B cell (primary cell): Measurements from ENCODE around the gene DHRS1. TPM values are rescaled to one million over a fixed set of nuclear protein-coding genes. Genes with fewer than 3 reads are reported as not detected.

ENCODE experiments used
- ATAC-seq: fragments of 200-7000 bp; cut with Tn5 transposase; one replicate; pipeline ENCODE4 v1.10.0; 2021; ENCODE audit warnings: low read depth, mild to moderate bottlenecking, moderate number of reproducible peaks, moderate library complexity
- CTCF ChIA-PET: fragments of 350-600 bp; sonication (Branson Sonifier 250); formaldehyde crosslinking; loops from one replicate; lab custom pipeline; 2021; ENCODE audit warnings: antibody characterized with exemption, inconsistent platforms; lab: Charles Lee
- POLR2A ChIA-PET: fragments of 350-600 bp; sonication (Branson Sonifier 250); formaldehyde crosslinking; loops from one replicate; lab custom pipeline; 2021; ENCODE audit warnings: antibody characterized with exemption; lab: Charles Lee
- DNase-seq: peaks from one replicate; pipeline ENCODE4 v3.0.0; 2013
- H2AFZ ChIP-seq: 2 replicates; pipeline ENCODE4 v1.6.1; 2012; ENCODE audit warnings: mild to moderate bottlenecking, low read depth, low read length; ENCODE audit not compliant: insufficient read depth, poor library complexity, severe bottlenecking
- H3K27ac ChIP-seq, 2 donors: 1 replicate in 1 of 2; 2 replicates in 1 of 2; pipeline ENCODE4 v1.5.1; 2012 to 2013; ENCODE audit warnings: low read length in 2 of 2, mild to moderate bottlenecking in 2 of 2, moderate library complexity in 1 of 2
- H3K27me3 ChIP-seq, 4 experiments: fragments of 200-600 bp in 1 of 4; sonication (generic) in 1 of 4; replicated peaks in 1 of 4; 1 replicate in 2 of 4; 2 replicates in 2 of 4; pipeline versions ENCODE4 v1.6.1 to v1.7.0; 2013 to 2016; ENCODE audit warnings: low read length in 3 of 4, mild to moderate bottlenecking in 2 of 4, mixed read lengths in 1 of 4, moderate library complexity in 1 of 4; ENCODE audit not compliant: insufficient read depth in 4 of 4, control insufficient read depth in 3 of 4; ENCODE audit errors: control extremely low read depth in 1 of 4
- H3K36me3 ChIP-seq, 2 experiments: replicated peaks in 1 of 2; 1 replicate in 1 of 2; 2 replicates in 1 of 2; pipeline versions ENCODE4 v1.6.1 to v1.7.1; 2013; ENCODE audit warnings: low read length in 1 of 2; ENCODE audit not compliant: insufficient read depth in 2 of 2, control insufficient read depth in 1 of 2; ENCODE audit errors: control extremely low read depth in 1 of 2, extremely low read depth in 1 of 2
- H3K4me1 ChIP-seq, 2 donors: fragments of 200-600 bp in 1 of 2; sonication (generic) in 1 of 2; 1 replicate in 1 of 2; 2 replicates in 1 of 2; pipeline versions ENCODE4 v1.5.1 to v1.6.1; 2013 to 2017; ENCODE audit warnings: low read length in 2 of 2; ENCODE audit not compliant: control insufficient read depth in 2 of 2, insufficient read depth in 2 of 2
- H3K4me2 ChIP-seq: replicated peaks from 2 replicates; pipeline ENCODE3; 2012; ENCODE audit warnings: mild to moderate bottlenecking, low read depth, low read length; ENCODE audit not compliant: poor library complexity, severe bottlenecking
- H3K4me3 ChIP-seq, 5 experiments: fragments of 200-600 bp in 1 of 5; sonication (generic) in 1 of 5; 1 replicate in 3 of 5; 2 replicates in 2 of 5; pipeline versions ENCODE4 v1.5.1 to v1.7.0; 2011 to 2016; ENCODE audit warnings: low read length in 4 of 5, mild to moderate bottlenecking in 4 of 5, low read depth in 2 of 5, control low read depth in 1 of 5, moderate library complexity in 1 of 5; ENCODE audit not compliant: insufficient read depth in 1 of 5; ENCODE audit errors: control extremely low read depth in 1 of 5, extremely low read depth in 1 of 5
- H3K79me2 ChIP-seq: fragments of 200-600 bp; sonication (generic); one replicate; pipeline ENCODE4 v1.6.0; 2016; ENCODE audit warnings: low read length; ENCODE audit not compliant: control insufficient read depth, insufficient read depth
- H3K9ac ChIP-seq: fragments of 200-600 bp; sonication (generic); 2 replicates; pipeline ENCODE4 v1.6.1; 2017; ENCODE audit warnings: mild to moderate bottlenecking, low read length, moderate library complexity
- H3K9me3 ChIP-seq, 3 donors: one replicate each; pipeline versions ENCODE4 v1.6.1 to v1.7.1; 2013; ENCODE audit warnings: low read length in 2 of 3; ENCODE audit not compliant: control insufficient read depth in 2 of 3, insufficient read depth in 1 of 3; ENCODE audit errors: control extremely low read depth in 1 of 3
- H4K20me1 ChIP-seq: 2 replicates; pipeline ENCODE4 v1.6.0; 2012; ENCODE audit warnings: mild to moderate bottlenecking, low read length; ENCODE audit not compliant: insufficient read depth, control insufficient read depth, poor library complexity, severe bottlenecking
- H3K27ac Mint-ChIP-seq: one replicate; pipeline ENCODE4 v1.8.0; 2021; ENCODE audit warnings: mixed read lengths
- H3K27me3 Mint-ChIP-seq: one replicate; pipeline ENCODE4 v1.8.0; 2021; ENCODE audit warnings: mixed read lengths
- H3K4me1 Mint-ChIP-seq: one replicate; pipeline ENCODE4 v1.8.0; 2021; ENCODE audit warnings: mixed read lengths
- H3K4me3 Mint-ChIP-seq: one replicate; pipeline ENCODE4 v1.8.0; 2021; ENCODE audit warnings: mixed read lengths
- H3K9me3 Mint-ChIP-seq: one replicate; pipeline ENCODE4 v1.8.0; 2022; ENCODE audit warnings: mixed read lengths; ENCODE audit not compliant: insufficient read depth
- CTCF ChIP-seq: fragments of 200-600 bp; IDR thresholded peaks from one replicate; pipeline ENCODE4 v1.8.0; 2022; ENCODE audit warnings: antibody characterized with exemption, mild to moderate bottlenecking
- EZH2 ChIP-seq: IDR thresholded peaks from 2 replicates; pipeline ENCODE4 v1.6.1; 2012; ENCODE audit warnings: borderline replicate concordance, low read depth, mild to moderate bottlenecking, moderate library complexity, low read length; ENCODE audit not compliant: insufficient read depth, poor library complexity, severe bottlenecking
- WGBS: methylation state at CpG from one replicate; pipeline ENCODE4 v1.1.5; 2013; ENCODE audit warnings: missing lambda C conversion rate; ENCODE audit not compliant: insufficient coverage; 5-methylcytosine and 5-hydroxymethylcytosine counted together
- intact Hi-C: fragments of 100-400 bp; cut with micrococcal nuclease; formaldehyde crosslinking; loops from one replicate; pipeline ENCODE4 v1.10.0; 2022
- polyA minus RNA-seq: library from RNA; depleted of rRNA, polyadenylated mRNA; stranded (reverse); fragments of >200 nt; gene quantifications from 2 replicates; pipeline ENCODE4 v1.2.3, GENCODE V29; 2012
- polyA plus RNA-seq: library from polyadenylated mRNA; depleted of rRNA; stranded (reverse); fragments of >200 nt; gene quantifications from 2 replicates; pipeline ENCODE4 v1.2.3, GENCODE V29; 2012
- total RNA-seq, 2 donors: library from RNA; stranded (reverse); fragments of 120-200 nt in 1 of 2; gene quantifications; 1 replicate in 1 of 2; 2 replicates in 1 of 2; pipeline versions ENCODE4 v1.2.3 to v1.2.4, GENCODE V29; 2013 to 2022

DHRS1 gene
- total RNA-seq = 42.7 and 43.7 TPM in 2 replicates
- total RNA-seq (2013) = 17.5 TPM
- polyA plus RNA-seq = 69.9 and 76.9 TPM in 2 replicates
- polyA minus RNA-seq = 23.2 and 30.1 TPM in 2 replicates

- Histone ChIP-seq H3K4me3 (peak within 1 kb of the TSS; percentile 58 to 93 (median 77)), H3K27me3 (no peaks in the 10 kb centered on the region), H3K79me2 (peaks cover 55% of the 10 kb centered on the region), H2AFZ (peak within 1 kb of the TSS; percentile 91), H3K27ac (peak within 1 kb of the TSS; percentile 79 to 83), H3K9ac (peak within 1 kb of the TSS; percentile 90), H4K20me1 (peaks cover 6% of the 10 kb centered on the region), H3K9me3 (no peaks in the 10 kb centered on the region), H3K36me3 (peaks cover 4 to 48% of the 10 kb centered on the region in 2 experiments), H3K4me2 (peak within 1 kb of the TSS; percentile 93), H3K4me1 (peaks cover 30 to 41% of the 10 kb centered on the region in 2 donors)
- ChIA-PET CTCF (interaction anchor here (0.7 to 10.9 kb wide), 18 partner anchors 9 to 291 kb away, joined by 3 to 254 read pairs (median 4); partner anchors contain the start of genes CHMP4A, CIDEB, IPO4 and KHNYN), POLR2A (interaction anchor here (0.6 to 4.1 kb wide), 10 partner anchors 9 to 193 kb away, joined by 3 to 47 read pairs (median 4); partner anchors contain the start of genes CBLN3, CIDEB, IRF9 and KHNYN)
- intact Hi-C loops = loop anchor here (1.0 to 5.0 kb wide), 5 partner anchors 9 to 138 kb away; partner anchors contain the start of genes CHMP4A, GMPR2, IRF9 and NEDD8
- H3K9me3 Mint-ChIP-seq = no peaks in the 10 kb centered on the region
- ATAC-seq (peak; percentile 86), DNase-seq (peak; percentile 95)
- peak within 1 kb of the TSS; percentile 96 for H3K4me3 Mint-ChIP-seq
- TF ChIP-seq EZH2 (no peak), CTCF (no peak)
- 1% methylated on average over 75 of the region's 75 CpGs for WGBS
- H3K27me3 Mint-ChIP-seq = no peaks in the 10 kb centered on the region
- H3K27ac Mint-ChIP-seq = peak within 1 kb of the TSS; percentile 98
- H3K4me1 Mint-ChIP-seq = peaks cover 48% of the 10 kb centered on the region
Measured at GRCh38 chr14:24299255-24300191, at the start of gene DHRS1, which contains the start of gene NOP9. DHRS1 (minus strand) TSS chr14:24299780; CDS start chr14:24299106, 674 bp downstream. NOP9 (plus strand) TSS chr14:24299850; CDS start chr14:24299955, 105 bp downstream.
